CD4-positive, alpha-beta memory T cell (primary cell): ENCODE measurements around the gene CYB5A. TPM values are rescaled to one million over a fixed set of nuclear protein-coding genes. Genes with fewer than 3 reads are reported as not detected.
A peak's percentile ranks its signal among the peaks of the same experiment; 100 is the strongest.
"Not testable (repeated sequence)": the region's sequence is repeated elsewhere in the genome, so short reads cannot be mapped to it uniquely, and the experiment has no call there.

Source experiments
- CTCF ChIA-PET: fragments of 350-600 bp; sonication (Branson Sonifier 250); formaldehyde crosslinking; loops from one replicate; lab custom pipeline; 2021; ENCODE audit warnings: inconsistent platforms; ENCODE audit not compliant: partially characterized antibody; lab: Charles Lee
- POLR2A ChIA-PET: fragments of 350-600 bp; sonication (Branson Sonifier 250); formaldehyde crosslinking; loops from one replicate; lab custom pipeline; 2021; ENCODE audit not compliant: partially characterized antibody; lab: Charles Lee
- DNase-seq, 5 donors: peaks; one replicate each; pipeline versions ENCODE4 v3.0.0 to v3.0.0-alpha.2; 2020 to 2022; ENCODE audit warnings: mixed read lengths in 1 of 5
- H3K27ac ChIP-seq: one replicate; pipeline ENCODE4 v1.7.0; 2013; ENCODE audit warnings: low read depth, low read length
- H3K27me3 ChIP-seq: 2 replicates; pipeline ENCODE4 v1.7.0; 2013; ENCODE audit warnings: mild to moderate bottlenecking, low read length, moderate library complexity; ENCODE audit not compliant: insufficient read depth
- H3K36me3 ChIP-seq: 2 replicates; pipeline ENCODE4 v1.7.0; 2013; ENCODE audit warnings: mild to moderate bottlenecking, low read length, moderate library complexity; ENCODE audit not compliant: insufficient read depth
- H3K4me1 ChIP-seq: 2 replicates; pipeline ENCODE4 v1.7.0; 2013; ENCODE audit warnings: mild to moderate bottlenecking, low read length, moderate library complexity; ENCODE audit not compliant: insufficient read depth
- H3K4me3 ChIP-seq, 2 donors: one replicate each; pipeline ENCODE4 v1.7.0; 2013; ENCODE audit warnings: low read length in 2 of 2, mild to moderate bottlenecking in 1 of 2
- H3K9me3 ChIP-seq, 2 donors: one replicate each; pipeline ENCODE4 v1.7.0; 2013; ENCODE audit warnings: low read length in 2 of 2, control low read depth in 1 of 2; ENCODE audit not compliant: control insufficient read depth in 1 of 2
- H3K27ac Mint-ChIP-seq, 7 donors: one replicate each; pipeline ENCODE4 v1.8.0; 2020 to 2021; ENCODE audit warnings: mixed read lengths in 7 of 7, mild to moderate bottlenecking in 6 of 7, inconsistent platforms in 3 of 7, moderate library complexity in 3 of 7
- H3K27me3 Mint-ChIP-seq, 2 donors: one replicate each; pipeline ENCODE4 v1.8.0; 2020 to 2021; ENCODE audit warnings: mixed read lengths in 2 of 2
- H3K36me3 Mint-ChIP-seq, 2 donors: one replicate each; pipeline ENCODE4 v1.8.0; 2020 to 2021; ENCODE audit warnings: mixed read lengths in 2 of 2, inconsistent platforms in 1 of 2, mild to moderate bottlenecking in 1 of 2
- H3K4me1 Mint-ChIP-seq, 4 donors: one replicate each; pipeline ENCODE4 v1.8.0; 2020 to 2021; ENCODE audit warnings: mixed read lengths in 4 of 4, mild to moderate bottlenecking in 1 of 4
- H3K4me3 Mint-ChIP-seq, 8 donors: one replicate each; pipeline ENCODE4 v1.8.0; 2020 to 2021; ENCODE audit warnings: mixed read lengths in 8 of 8, mild to moderate bottlenecking in 7 of 8, moderate library complexity in 6 of 8, inconsistent platforms in 3 of 8
- H3K9me3 Mint-ChIP-seq, 8 donors: one replicate each; pipeline ENCODE4 v1.8.0; 2020 to 2021; ENCODE audit warnings: mixed read lengths in 8 of 8, mild to moderate bottlenecking in 5 of 8, inconsistent platforms in 3 of 8, moderate library complexity in 1 of 8
- intact Hi-C: fragments of 100-400 bp; cut with micrococcal nuclease; formaldehyde crosslinking; loops from one replicate; pipeline ENCODE4 v1.15.1; 2023
- polyA plus RNA-seq, 2 donors: library from polyadenylated mRNA; unstranded; fragments of 300-500 nt; fragmentation: Illumina TruSeq; gene quantifications; one replicate each; pipeline ENCODE4 v1.2.3, GENCODE V29; 2021
- total RNA-seq, 2 experiments: library from RNA; stranded (reverse); gene quantifications; one replicate each; pipeline ENCODE4 v1.2.3, GENCODE V29; 2021

Gene CYB5A
- total and polyA plus RNA-seq, 4 experiments from 2014 or later = 22.8 to 86.7 (median 44.0) TPM

- Mint-ChIP-seq H3K4me1 (no peaks in the 10 kb centered on the region), H3K9me3 (peaks cover 0 to 9% (median 0%) of the 10 kb centered on the region in 8 donors), H3K27ac (no peak overlapping the region), H3K27me3 (peaks cover 4 to 8% of the 10 kb centered on the region in 2 donors), H3K36me3 (no peaks in the 10 kb centered on the region), H3K4me3 (no peak overlapping the region)
- Histone ChIP-seq H3K9me3 (no peaks in the 10 kb centered on the region), H3K36me3 (no peaks in the 10 kb centered on the region), H3K4me1 (no peaks in the 10 kb centered on the region), H3K4me3 (no peak overlapping the region), H3K27ac (no peak overlapping the region), H3K27me3 (no peaks in the 10 kb centered on the region)
- POLR2A ChIA-PET = no interaction called here
- intact Hi-C loops = no loop called here
- no peak for DNase-seq
- CTCF ChIA-PET = interaction anchor here (0.6 kb wide), 1 partner anchor 9 kb away, joined by 3 read pairs; no protein-coding TSS in a partner anchor
These were observed 39.6 kb upstream of the CYB5A start for GRCh38 chr18:74331404-74331803.

- H3K27me3 Mint-ChIP-seq = peaks cover 2 to 8% of the 10 kb centered on the region in 2 donors
- no peaks in the 10 kb centered on the region for H3K4me1 Mint-ChIP-seq
- no peak overlapping the region for H3K27ac Mint-ChIP-seq
- no peaks in the 10 kb centered on the region for H3K4me1 ChIP-seq
- H3K4me3 ChIP-seq = no peak overlapping the region
- no peaks in the 10 kb centered on the region for H3K36me3 Mint-ChIP-seq
- no peak overlapping the region for H3K4me3 Mint-ChIP-seq
- H3K27ac ChIP-seq = no peak overlapping the region
- H3K27me3 ChIP-seq = no peaks in the 10 kb centered on the region
- ChIA-PET CTCF (interaction anchor here (0.7 to 1.6 kb wide), 2 partner anchors 30 to 222 kb away, joined by 3 to 5 read pairs; no protein-coding TSS in a partner anchor), POLR2A (no interaction called here)
- H3K36me3 ChIP-seq = no peaks in the 10 kb centered on the region
- H3K9me3 ChIP-seq = no peaks in the 10 kb centered on the region
- intact Hi-C loops = no loop called here
- peaks cover 0 to 9% (median 0%) of the 10 kb centered on the region in 8 donors for H3K9me3 Mint-ChIP-seq
- no peak for DNase-seq
These were observed 38.0 kb upstream of the CYB5A start for GRCh38 chr18:74329688-74330205.

GRCh38 chr18:74328206-74328605 is 36.4 kb upstream of the CYB5A start:
- Mint-ChIP-seq H3K27ac (no peak overlapping the region), H3K27me3 (peaks cover 0 to 8% of the 10 kb centered on the region in 2 donors), H3K4me3 (no peak overlapping the region), H3K4me1 (no peaks in the 10 kb centered on the region), H3K36me3 (no peaks in the 10 kb centered on the region), H3K9me3 (peaks cover 0 to 5% (median 0%) of the 10 kb centered on the region in 8 donors)
- Histone ChIP-seq H3K9me3 (no peaks in the 10 kb centered on the region), H3K36me3 (no peaks in the 10 kb centered on the region), H3K27me3 (no peaks in the 10 kb centered on the region), H3K4me1 (no peaks in the 10 kb centered on the region), H3K27ac (no peak overlapping the region), H3K4me3 (no peak overlapping the region)
- POLR2A ChIA-PET = no interaction called here
- CTCF ChIA-PET = no interaction called here
- intact Hi-C loops = no loop called here
- DNase-seq = no peak

GRCh38 chr18:74326791-74327190 is 35.0 kb upstream of the CYB5A start:
- POLR2A ChIA-PET, DNase-seq, H3K27ac Mint-ChIP-seq, H3K4me3 ChIP-seq, H3K36me3 ChIP-seq, H3K4me1 ChIP-seq, H3K27ac ChIP-seq, intact Hi-C loops, H3K4me3 Mint-ChIP-seq, H3K36me3 Mint-ChIP-seq, H3K4me1 Mint-ChIP-seq, H3K27me3 ChIP-seq, H3K9me3 ChIP-seq, H3K27me3 Mint-ChIP-seq, H3K9me3 Mint-ChIP-seq: not testable (repeated sequence)
- CTCF ChIA-PET = interaction anchor here (1.2 kb wide), 1 partner anchor 11 kb away, joined by 3 read pairs; no protein-coding TSS in a partner anchor

DNA sequence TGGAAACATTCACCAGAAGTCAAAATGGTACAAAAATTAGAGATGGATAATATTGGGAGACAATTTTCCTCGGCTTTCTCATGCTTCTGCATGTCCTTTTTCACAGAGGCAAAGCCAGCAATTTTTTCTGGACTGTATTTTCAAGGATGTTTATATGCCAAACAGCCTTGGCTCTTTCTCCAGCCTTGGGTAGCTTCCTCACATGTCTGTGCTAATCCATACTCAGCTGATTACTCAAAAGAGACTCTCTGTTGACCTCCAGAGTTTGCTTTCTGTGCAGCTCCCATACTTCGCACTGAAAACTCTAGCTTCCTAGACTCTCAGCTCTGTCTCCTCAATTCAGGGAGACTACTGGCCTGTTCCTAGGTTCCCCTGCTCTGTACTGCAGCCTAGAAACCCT is 34.5 kb upstream of the CYB5A start:
- no peak overlapping the region for H3K4me3 Mint-ChIP-seq
- Histone ChIP-seq H3K9me3 (no peaks in the 10 kb centered on the region), H3K4me1 (no peaks in the 10 kb centered on the region), H3K36me3 (no peaks in the 10 kb centered on the region), H3K4me3 (no peak overlapping the region), H3K27ac (no peak overlapping the region), H3K27me3 (no peaks in the 10 kb centered on the region)
- no peak overlapping the region for H3K27ac Mint-ChIP-seq
- no peaks in the 10 kb centered on the region for H3K4me1 Mint-ChIP-seq
- intact Hi-C loops = no loop called here
- ChIA-PET POLR2A (no interaction called here), CTCF (interaction anchor here (0.7 to 1.2 kb wide), 2 partner anchors 12 to 226 kb away, joined by 3 to 5 read pairs; no protein-coding TSS in a partner anchor)
- no peaks in the 10 kb centered on the region for H3K9me3 Mint-ChIP-seq
- DNase-seq = no peak
- peaks cover 0 to 6% of the 10 kb centered on the region in 2 donors for H3K27me3 Mint-ChIP-seq
- H3K36me3 Mint-ChIP-seq = no peaks in the 10 kb centered on the region

GRCh38 chr18:74316257-74317170 is 24.8 kb upstream of the CYB5A start:
- no peak overlapping the region for H3K27ac ChIP-seq
- Mint-ChIP-seq H3K4me3 (no peak overlapping the region), H3K4me1 (no peaks in the 10 kb centered on the region), H3K36me3 (no peaks in the 10 kb centered on the region), H3K27ac (no peak overlapping the region), H3K27me3 (peaks cover 10 to 11% of the 10 kb centered on the region in 2 donors), H3K9me3 (peaks cover 0 to 1% (median 0%) of the 10 kb centered on the region in 8 donors)
- no peaks in the 10 kb centered on the region for H3K36me3 ChIP-seq
- DNase-seq = no peak
- ChIA-PET CTCF (no interaction called here), POLR2A (no interaction called here)
- intact Hi-C loops = no loop called here
- no peaks in the 10 kb centered on the region for H3K4me1 ChIP-seq
- no peaks in the 10 kb centered on the region for H3K9me3 ChIP-seq
- no peak overlapping the region for H3K4me3 ChIP-seq
- H3K27me3 ChIP-seq = no peaks in the 10 kb centered on the region

GRCh38 chr18:74315464-74316256 is 23.9 kb upstream of the CYB5A start, which contains the start of gene C18orf63:
Gene C18orf63 (plus strand): TSS chr18:74315839. CDS start chr18:74317866, 2,027 bp downstream.
- no peak for DNase-seq
- intact Hi-C loops = no loop called here
- POLR2A ChIA-PET = no interaction called here
- Histone ChIP-seq H3K4me1 (no peaks in the 10 kb centered on the region), H3K9me3 (no peaks in the 10 kb centered on the region), H3K27ac (no peak within 1 kb of the TSS), H3K4me3 (no peak within 1 kb of the TSS), H3K36me3 (no peaks in the 10 kb centered on the region), H3K27me3 (no peaks in the 10 kb centered on the region)
- H3K27ac Mint-ChIP-seq = no peak within 1 kb of the TSS
- H3K4me3 Mint-ChIP-seq = peak within 1 kb of the TSS in 1 of 8 donors; percentile 52
- CTCF ChIA-PET = no interaction called here
- no peaks in the 10 kb centered on the region for H3K4me1 Mint-ChIP-seq
- H3K9me3 Mint-ChIP-seq = peaks cover 0 to 1% (median 0%) of the 10 kb centered on the region in 8 donors
- peaks cover 8 to 10% of the 10 kb centered on the region in 2 donors for H3K27me3 Mint-ChIP-seq
- H3K36me3 Mint-ChIP-seq = no peaks in the 10 kb centered on the region
